ENCODE results near the gene ARPC1A. TPM values are rescaled to one million over a fixed set of nuclear protein-coding genes. Genes with fewer than 3 reads are reported as not detected.
A peak's percentile ranks its signal among the peaks of the same experiment; 100 is the strongest.

The ARPC1A gene
- total RNA-seq, 2 donors from 2014 or later = 173 to 231 TPM

GRCh38 chr7:99368750-99369389 lies 43.2 kb downstream of the ARPC1A start:
- Histone ChIP-seq H3K9me3 (no peaks in the 10 kb centered on the region), H3K9ac (ENCODE audit: low read depth in 2 of 2, low read length in 2 of 2) (no peak overlapping the region), H3K36me3 (peaks cover 10% of the 10 kb centered on the region), H3K27me3 (no peaks in the 10 kb centered on the region), H3K4me3 (no peak overlapping the region), H3K27ac (no peak overlapping the region), H3K4me1 (no peaks in the 10 kb centered on the region)
- TF ChIP-seq, protein P1, sequence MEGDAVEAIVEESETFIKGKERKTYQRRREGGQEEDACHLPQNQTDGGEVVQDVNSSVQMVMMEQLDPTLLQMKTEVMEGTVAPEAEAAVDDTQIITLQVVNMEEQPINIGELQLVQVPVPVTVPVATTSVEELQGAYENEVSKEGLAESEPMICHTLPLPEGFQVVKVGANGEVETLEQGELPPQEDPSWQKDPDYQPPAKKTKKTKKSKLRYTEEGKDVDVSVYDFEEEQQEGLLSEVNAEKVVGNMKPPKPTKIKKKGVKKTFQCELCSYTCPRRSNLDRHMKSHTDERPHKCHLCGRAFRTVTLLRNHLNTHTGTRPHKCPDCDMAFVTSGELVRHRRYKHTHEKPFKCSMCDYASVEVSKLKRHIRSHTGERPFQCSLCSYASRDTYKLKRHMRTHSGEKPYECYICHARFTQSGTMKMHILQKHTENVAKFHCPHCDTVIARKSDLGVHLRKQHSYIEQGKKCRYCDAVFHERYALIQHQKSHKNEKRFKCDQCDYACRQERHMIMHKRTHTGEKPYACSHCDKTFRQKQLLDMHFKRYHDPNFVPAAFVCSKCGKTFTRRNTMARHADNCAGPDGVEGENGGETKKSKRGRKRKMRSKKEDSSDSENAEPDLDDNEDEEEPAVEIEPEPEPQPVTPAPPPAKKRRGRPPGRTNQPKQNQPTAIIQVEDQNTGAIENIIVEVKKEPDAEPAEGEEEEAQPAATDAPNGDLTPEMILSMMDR (IDR thresholded peaks at IDR 0.05) = no peak
- no peak for DNase-seq
- intact Hi-C loops (cut with DNase I) = loop anchor here (5.0 kb wide), 1 partner anchor 48 kb away; no protein-coding TSS in a partner anchor

GRCh38 chr7:99369767-99370391 lies 44.2 kb downstream of the ARPC1A start:
- Histone ChIP-seq H3K27me3 (no peaks in the 10 kb centered on the region), H3K4me1 (no peaks in the 10 kb centered on the region), H3K36me3 (peaks cover 3% of the 10 kb centered on the region), H3K9me3 (no peaks in the 10 kb centered on the region), H3K9ac (ENCODE audit: low read depth in 2 of 2, low read length in 2 of 2) (no peak overlapping the region), H3K27ac (no peak overlapping the region), H3K4me3 (no peak overlapping the region)
- no peak for DNase-seq
- TF ChIP-seq, protein P1 (IDR thresholded peaks at IDR 0.05) = no peak
- intact Hi-C loops (cut with DNase I) = loop anchor here (5.0 kb wide), 2 partner anchors 37 to 47 kb away; partner anchors contain the start of genes BUD31 and PDAP1

- Histone ChIP-seq H3K27me3 (no peaks in the 10 kb centered on the region), H3K4me3 (no peak overlapping the region), H3K27ac (no peak overlapping the region), H3K36me3 (no peaks in the 10 kb centered on the region), H3K4me1 (peaks cover 2% of the 10 kb centered on the region), H3K9ac (ENCODE audit: low read depth in 2 of 2, low read length in 2 of 2) (no peak overlapping the region), H3K9me3 (no peaks in the 10 kb centered on the region)
- TF ChIP-seq, protein P1 (IDR thresholded peaks at IDR 0.05) = no peak
- DNase-seq = no peak
- intact Hi-C loops (cut with DNase I) = loop anchor here (5.0 kb wide), 1 partner anchor 36 kb away; the partner anchor contains the start of genes BUD31 and PDAP1
Measured at GRCh38 chr7:99371376-99371920, 45.8 kb downstream of the ARPC1A start.

GRCh38 chr7:99372275-99373090 lies 46.8 kb downstream of the ARPC1A start:
- intact Hi-C loops (cut with DNase I) = loop anchor here (5.0 kb wide), 1 partner anchor 35 kb away; the partner anchor contains the start of genes BUD31 and PDAP1
- H3K36me3 ChIP-seq = no peaks in the 10 kb centered on the region
- DNase-seq = peak; percentile 63
- TF ChIP-seq, protein P1 (IDR thresholded peaks at IDR 0.05) = no peak
- peaks cover 3% of the 10 kb centered on the region for H3K4me1 ChIP-seq
- peak overlapping the region in 1 of 2 donors; percentile 74 for H3K9ac ChIP-seq (ENCODE audit: low read depth in 2 of 2, low read length in 2 of 2)
- H3K9me3 ChIP-seq = no peaks in the 10 kb centered on the region
- peak overlapping the region; percentile 24 for H3K27ac ChIP-seq
- no peaks in the 10 kb centered on the region for H3K27me3 ChIP-seq
- H3K4me3 ChIP-seq = no peak overlapping the region

All from colonic mucosa (tissue), 4 donors.